Lung (tissue), 12 donors: ENCODE data around the gene CDC27. TPM values are rescaled to one million over a fixed set of nuclear protein-coding genes. Genes with fewer than 3 reads are reported as not detected.

ENCODE experiments used
- ATAC-seq: fragments of 200-7000 bp; cut with Tn5 transposase; one replicate; pipeline ENCODE4 v1.9.1; 2020; ENCODE audit warnings: moderate number of reproducible peaks; ENCODE audit not compliant: insufficient read depth, low FRiP score
- DNase-seq, 3 donors: peaks; one replicate each; pipeline ENCODE4 v3.0.0-alpha.2; 2013 to 2017
- H3K27ac ChIP-seq, 2 donors: one replicate each; pipeline ENCODE4 v1.5.1; 2013; ENCODE audit warnings: mild to moderate bottlenecking in 2 of 2, moderate library complexity in 2 of 2, control low read depth in 1 of 2, inconsistent platforms in 1 of 2, low read depth in 1 of 2, low read length in 1 of 2
- H3K27me3 ChIP-seq, 3 donors: one replicate each; pipeline ENCODE4 v1.5.1; 2013; ENCODE audit warnings: low read length in 2 of 3; ENCODE audit not compliant: control insufficient read depth in 3 of 3, insufficient read depth in 3 of 3
- H3K36me3 ChIP-seq, 4 donors: one replicate each; pipeline ENCODE4 v1.5.1; 2013; ENCODE audit warnings: low read length in 4 of 4, mild to moderate bottlenecking in 1 of 4, moderate library complexity in 1 of 4; ENCODE audit not compliant: control insufficient read depth in 4 of 4, insufficient read depth in 4 of 4
- H3K4me1 ChIP-seq, 5 donors: one replicate each; pipeline ENCODE4 v1.5.1; 2013; ENCODE audit warnings: low read length in 5 of 5, mild to moderate bottlenecking in 2 of 5, moderate library complexity in 1 of 5; ENCODE audit not compliant: control insufficient read depth in 5 of 5, insufficient read depth in 5 of 5
- H3K4me3 ChIP-seq: one replicate; pipeline ENCODE4 v1.5.1; 2013; ENCODE audit warnings: mild to moderate bottlenecking, control low read depth, moderate library complexity
- H3K9ac ChIP-seq, 2 donors: one replicate each; pipeline ENCODE4 v1.5.1; 2013; ENCODE audit warnings: low read length in 2 of 2, control low read depth in 1 of 2; ENCODE audit not compliant: insufficient read depth in 1 of 2
- H3K9me3 ChIP-seq, 4 donors: one replicate each; pipeline ENCODE4 v1.5.1; 2013; ENCODE audit warnings: low read length in 3 of 4, mild to moderate bottlenecking in 1 of 4, moderate library complexity in 1 of 4; ENCODE audit not compliant: control insufficient read depth in 4 of 4, insufficient read depth in 3 of 4
- CTCF ChIP-seq: IDR thresholded peaks from 2 replicates; pipeline ENCODE4 v1.5.1; 2012; ENCODE audit warnings: mild to moderate bottlenecking; ENCODE audit errors: control extremely low read depth, extremely low read depth
- WGBS, 2 donors: extraction: QIAGEN DNeasy Blood & Tissue Kit; methylation state at CpG; one replicate each; pipeline ENCODE4 v1.1.7; 2013; 5-methylcytosine and 5-hydroxymethylcytosine counted together
- polyA plus RNA-seq, 2 donors: library from polyadenylated mRNA; stranded (reverse); fragments of 200-250 nt; gene quantifications; one replicate each; pipeline ENCODE4 v1.2.1, GENCODE V29; 2013
- total RNA-seq, 2 donors: library from RNA; depleted of rRNA in 1 of 2; stranded (reverse); fragments of >200 nt in 1 of 2; gene quantifications; one replicate each; pipeline ENCODE4 v1.2.1, GENCODE V29; 2014 to 2021
- donor health status: control.
- donor health status: control.
- donor health status: Bipolar disorder and iron deficiency.
- donor health status: healthy.
- donor health status: DM: yes; HTN: yes; CAD: no.

The CDC27 gene
- total and polyA plus RNA-seq, 4 donors = 13.6 to 74.1 (median 46.1) TPM

- Histone ChIP-seq H3K9ac (no peak overlapping the region), H3K9me3 (no peaks in the 10 kb centered on the region), H3K4me1 (peaks cover 0 to 14% (median 6%) of the 10 kb centered on the region in 5 donors), H3K27me3 (no peaks in the 10 kb centered on the region), H3K27ac (peak overlapping the region in 1 of 2 donors; percentile 89), H3K4me3 (no peak overlapping the region), H3K36me3 (no peaks in the 10 kb centered on the region)
- no peak for ATAC-seq
- no peak for DNase-seq
- WGBS, 2 donors = 63 to 76% methylated on average over 6 of the region's 6 CpGs
- no peak for TF ChIP-seq CTCF
Observed at GRCh38 chr17:47203984-47204721, 15.1 kb upstream of the CDC27 start.

- H3K36me3 ChIP-seq = no peaks in the 10 kb centered on the region
- 81 to 86% methylated on average over 4 of the region's 4 CpGs for WGBS, 2 donors
- no peak overlapping the region for H3K4me3 ChIP-seq
- H3K9me3 ChIP-seq = no peaks in the 10 kb centered on the region
- ATAC-seq = no peak
- no peak overlapping the region for H3K27ac ChIP-seq
- no peak overlapping the region for H3K9ac ChIP-seq
- H3K27me3 ChIP-seq = no peaks in the 10 kb centered on the region
- TF ChIP-seq CTCF = no peak
- H3K4me1 ChIP-seq = peaks cover 0 to 14% (median 6%) of the 10 kb centered on the region in 5 donors
- DNase-seq = no peak
Observed at GRCh38 chr17:47201166-47201565, 12.1 kb upstream of the CDC27 start.

GRCh38 chr17:47200325-47200664, 11.2 kb upstream of the CDC27 start:
- no peak overlapping the region for H3K9ac ChIP-seq
- peaks cover 0 to 9% (median 0%) of the 10 kb centered on the region in 5 donors for H3K4me1 ChIP-seq
- ATAC-seq = no peak
- peak overlapping the region in 1 of 2 donors; percentile 9 for H3K27ac ChIP-seq
- WGBS, 2 donors = 40 to 69% methylated on average over 4 of the region's 4 CpGs
- H3K36me3 ChIP-seq = no peaks in the 10 kb centered on the region
- DNase-seq = no peak
- H3K27me3 ChIP-seq = no peaks in the 10 kb centered on the region
- H3K9me3 ChIP-seq = no peaks in the 10 kb centered on the region
- H3K4me3 ChIP-seq = no peak overlapping the region
- no peak for TF ChIP-seq CTCF
